Activated CD4-positive, alpha-beta memory T cell treated with anti-CD3 and anti-CD28 coated beads for 36 hours (primary cell): ENCODE data around the gene PHYKPL. TPM values are rescaled to one million over a fixed set of nuclear protein-coding genes. Genes with fewer than 3 reads are reported as not detected.

Experiments used
- CTCF ChIA-PET: fragments of 350-600 bp; sonication (Branson Sonifier 250); formaldehyde crosslinking; loops from one replicate; lab custom pipeline; 2021; ENCODE audit warnings: antibody characterized with exemption, inconsistent platforms; lab: Charles Lee
- POLR2A ChIA-PET: fragments of 350-600 bp; sonication (Branson Sonifier 250); formaldehyde crosslinking; loops from one replicate; lab custom pipeline; 2021; ENCODE audit warnings: antibody characterized with exemption; lab: Charles Lee
- DNase-seq: peaks from one replicate; pipeline ENCODE4 v3.0.0-alpha.2; 2020
- H3K27ac Mint-ChIP-seq: one replicate; pipeline ENCODE4 v1.8.0; 2021; ENCODE audit warnings: mixed read lengths
- H3K27me3 Mint-ChIP-seq: one replicate; pipeline ENCODE4 v1.8.0; 2021; ENCODE audit warnings: mixed read lengths
- H3K36me3 Mint-ChIP-seq: one replicate; pipeline ENCODE4 v1.8.0; 2021; ENCODE audit warnings: mixed read lengths
- H3K4me1 Mint-ChIP-seq: one replicate; pipeline ENCODE4 v1.8.0; 2021; ENCODE audit warnings: low read depth, mixed read lengths
- H3K4me3 Mint-ChIP-seq: one replicate; pipeline ENCODE4 v1.8.0; 2021; ENCODE audit warnings: mild to moderate bottlenecking, mixed read lengths
- H3K9me3 Mint-ChIP-seq: one replicate; pipeline ENCODE4 v1.8.0; 2021; ENCODE audit warnings: mixed read lengths
- intact Hi-C: fragments of 100-400 bp; cut with micrococcal nuclease; formaldehyde crosslinking; loops from one replicate; pipeline ENCODE4 v1.15.1; 2023
- total RNA-seq, 2 experiments: library from RNA; stranded (reverse); gene quantifications; one replicate each; pipeline ENCODE4 v1.2.3, GENCODE V29; 2021

PHYKPL gene
- total RNA-seq, 2 experiments from 2014 or later: 49.3 to 58.0 TPM

DNA sequence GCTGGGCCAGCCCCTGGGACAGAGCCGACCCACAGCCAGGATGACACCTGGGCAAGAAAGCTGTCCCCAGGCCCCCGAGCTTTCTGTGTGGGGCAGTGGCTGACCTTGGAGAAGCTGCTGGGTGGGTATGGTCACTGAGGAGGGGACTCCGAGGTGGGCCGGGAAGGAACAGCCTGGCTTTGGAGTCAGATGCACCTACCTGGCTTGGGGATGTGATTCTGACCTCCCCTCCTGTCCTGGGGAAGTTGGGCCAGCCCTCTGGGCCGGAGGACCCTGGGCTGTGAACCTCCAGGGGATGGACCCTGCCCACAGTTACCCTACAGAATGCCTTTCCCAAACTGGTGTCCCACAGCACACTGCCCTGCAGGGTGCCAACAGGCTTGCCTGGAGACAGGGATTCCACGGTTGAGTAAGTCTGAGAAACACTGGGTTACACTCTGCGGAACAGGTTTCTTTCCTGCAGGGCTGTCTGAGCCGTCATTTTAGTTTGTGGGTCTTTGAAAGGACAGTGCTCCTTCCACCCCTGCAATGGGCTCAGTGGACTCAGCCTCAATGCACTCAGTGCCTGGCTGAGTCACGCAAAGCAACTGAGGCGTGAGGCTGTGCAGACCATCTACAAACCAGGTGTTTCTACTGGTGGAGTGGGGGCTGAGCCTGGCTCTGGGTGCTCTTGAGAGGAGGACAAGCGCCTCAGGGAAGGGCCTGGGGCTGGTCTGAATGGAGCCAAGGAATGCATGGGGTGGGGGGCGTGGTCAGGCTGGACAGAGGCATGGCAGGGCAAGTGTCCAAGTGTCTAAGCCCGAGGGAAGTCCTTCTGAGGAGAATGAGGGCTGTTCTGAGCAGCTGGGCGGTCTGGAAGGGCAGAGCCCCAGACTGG, 41.3 kb upstream of the PHYKPL start:
- H3K4me3 Mint-ChIP-seq: no peak overlapping the region
- no peak overlapping the region for H3K27ac Mint-ChIP-seq
- no peaks in the 10 kb centered on the region for H3K4me1 Mint-ChIP-seq
- no peak for DNase-seq
- intact Hi-C loops: no loop called here
- H3K36me3 Mint-ChIP-seq: no peaks in the 10 kb centered on the region
- peaks cover 4% of the 10 kb centered on the region for H3K27me3 Mint-ChIP-seq
- ChIA-PET POLR2A (no interaction called here), CTCF (interaction anchor here (1.3 kb wide), 1 partner anchor 10 kb away, joined by 5 read pairs; no protein-coding TSS in a partner anchor)
- no peaks in the 10 kb centered on the region for H3K9me3 Mint-ChIP-seq

GRCh38 chr5:178273041-178273440, 40.4 kb upstream of the PHYKPL start:
- Mint-ChIP-seq H3K9me3 (no peaks in the 10 kb centered on the region), H3K36me3 (no peaks in the 10 kb centered on the region), H3K27me3 (peaks cover 4% of the 10 kb centered on the region), H3K4me3 (no peak overlapping the region), H3K27ac (no peak overlapping the region), H3K4me1 (no peaks in the 10 kb centered on the region)
- CTCF ChIA-PET: no interaction called here
- POLR2A ChIA-PET: no interaction called here
- intact Hi-C loops: no loop called here
- no peak for DNase-seq

GRCh38 chr5:178272591-178272990, 40.0 kb upstream of the PHYKPL start:
- H3K4me1 Mint-ChIP-seq: no peaks in the 10 kb centered on the region
- CTCF ChIA-PET: no interaction called here
- POLR2A ChIA-PET: no interaction called here
- no peaks in the 10 kb centered on the region for H3K9me3 Mint-ChIP-seq
- H3K27ac Mint-ChIP-seq: no peak overlapping the region
- H3K27me3 Mint-ChIP-seq: peaks cover under 1% of the 10 kb centered on the region
- no peak overlapping the region for H3K4me3 Mint-ChIP-seq
- DNase-seq: no peak
- no peaks in the 10 kb centered on the region for H3K36me3 Mint-ChIP-seq
- intact Hi-C loops: no loop called here

DNA sequence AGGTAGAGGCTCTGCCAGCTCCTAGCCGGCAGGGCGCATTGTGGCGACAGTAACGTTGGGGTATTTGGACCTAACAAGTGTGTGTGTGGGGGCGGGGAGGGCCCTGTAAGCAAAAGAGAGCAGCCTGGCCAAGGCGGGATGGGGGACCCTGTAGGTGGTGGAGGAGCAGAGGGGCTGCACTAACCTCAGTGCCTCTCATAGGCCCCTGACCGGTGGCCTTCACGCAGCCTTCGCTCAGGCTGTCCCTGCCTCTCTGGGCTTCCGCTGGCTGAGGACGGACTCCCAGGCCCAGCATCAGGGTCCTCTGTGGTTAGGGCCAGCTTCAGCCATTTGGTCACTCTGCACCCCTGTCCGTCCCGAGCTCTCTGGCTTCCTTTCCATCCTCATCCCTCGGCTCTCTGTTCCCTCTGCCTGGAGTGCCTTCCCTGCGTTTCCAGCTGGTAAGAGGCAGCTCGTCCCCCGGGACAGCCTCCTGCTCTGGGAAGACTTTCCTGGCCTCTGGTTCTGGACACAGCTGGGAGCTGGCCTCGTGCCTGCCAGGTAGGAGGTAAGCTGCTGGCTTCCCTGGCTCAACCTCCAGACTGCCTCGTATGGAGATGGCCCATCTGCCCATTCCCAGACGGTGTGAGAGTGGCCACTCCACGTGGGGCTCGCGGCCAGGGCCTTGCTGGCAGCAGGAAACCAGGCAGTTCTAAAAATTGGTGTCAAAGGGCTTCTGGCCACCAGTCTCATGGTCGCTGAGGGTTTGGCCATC, 39.3 kb upstream of the PHYKPL start:
- ChIA-PET CTCF (no interaction called here), POLR2A (no interaction called here)
- Mint-ChIP-seq H3K36me3 (no peaks in the 10 kb centered on the region), H3K4me1 (no peaks in the 10 kb centered on the region), H3K27me3 (no peaks in the 10 kb centered on the region), H3K4me3 (no peak overlapping the region), H3K27ac (no peak overlapping the region), H3K9me3 (no peaks in the 10 kb centered on the region)
- intact Hi-C loops: no loop called here
- no peak for DNase-seq

DNA sequence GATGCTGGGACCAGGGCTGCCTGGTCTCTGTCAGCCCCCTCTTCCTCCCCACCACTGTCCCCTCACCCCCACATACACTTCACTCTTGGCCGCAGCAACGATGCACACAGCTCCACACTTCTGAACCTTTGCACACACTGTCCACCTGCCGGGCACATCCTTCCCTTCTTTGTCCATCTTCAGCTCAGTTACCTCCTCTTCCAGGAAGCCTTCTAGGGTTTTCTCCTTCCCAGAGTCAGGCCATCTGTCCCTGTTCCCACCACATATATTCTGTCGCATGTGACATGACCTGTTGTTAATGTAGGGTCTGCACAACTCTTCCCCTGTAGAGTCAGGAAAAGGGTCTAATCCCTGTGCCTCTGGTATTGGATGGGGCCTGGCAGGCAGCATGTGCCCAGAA, 38.6 kb upstream of the PHYKPL start:
- intact Hi-C loops: no loop called here
- no peak overlapping the region for H3K4me3 Mint-ChIP-seq
- ChIA-PET CTCF (no interaction called here), POLR2A (no interaction called here)
- no peaks in the 10 kb centered on the region for H3K27me3 Mint-ChIP-seq
- no peak overlapping the region for H3K27ac Mint-ChIP-seq
- H3K36me3 Mint-ChIP-seq: no peaks in the 10 kb centered on the region
- H3K4me1 Mint-ChIP-seq: no peaks in the 10 kb centered on the region
- no peak for DNase-seq
- no peaks in the 10 kb centered on the region for H3K9me3 Mint-ChIP-seq

GRCh38 chr5:178269499-178269898, 36.9 kb upstream of the PHYKPL start:
- Mint-ChIP-seq H3K27ac (no peak overlapping the region), H3K27me3 (no peaks in the 10 kb centered on the region), H3K36me3 (no peaks in the 10 kb centered on the region), H3K4me1 (no peaks in the 10 kb centered on the region), H3K9me3 (no peaks in the 10 kb centered on the region), H3K4me3 (no peak overlapping the region)
- no peak for DNase-seq
- ChIA-PET POLR2A (no interaction called here), CTCF (no interaction called here)
- intact Hi-C loops: no loop called here

DNA sequence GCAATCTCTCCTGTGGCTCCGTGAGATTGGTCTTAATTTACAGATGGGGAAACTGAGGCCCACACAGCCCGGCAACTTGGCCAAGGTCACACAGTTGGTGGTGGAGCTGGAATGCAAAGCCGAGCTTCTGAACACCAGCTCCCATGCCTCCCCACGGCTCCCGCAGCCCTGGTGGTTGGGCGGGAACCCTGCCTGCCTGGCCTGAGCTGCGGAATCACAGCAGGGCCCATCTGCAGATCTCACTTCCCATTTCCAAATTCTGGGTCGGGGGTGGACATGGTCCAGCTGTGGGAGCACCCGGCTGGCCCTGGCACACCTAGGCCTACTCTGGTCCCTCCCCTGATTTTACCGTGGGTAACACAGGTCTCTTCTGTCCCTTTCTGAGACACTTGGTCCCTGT, 35.3 kb upstream of the PHYKPL start:
- ChIA-PET POLR2A (no interaction called here), CTCF (no interaction called here)
- Mint-ChIP-seq H3K27ac (no peak overlapping the region), H3K4me1 (no peaks in the 10 kb centered on the region), H3K4me3 (no peak overlapping the region), H3K27me3 (no peaks in the 10 kb centered on the region), H3K9me3 (peaks cover 4% of the 10 kb centered on the region), H3K36me3 (no peaks in the 10 kb centered on the region)
- intact Hi-C loops: no loop called here
- DNase-seq: no peak

- no peak overlapping the region for H3K4me3 Mint-ChIP-seq
- H3K36me3 Mint-ChIP-seq: no peaks in the 10 kb centered on the region
- ChIA-PET POLR2A (no interaction called here), CTCF (interaction anchor here (1.3 kb wide), 1 partner anchor 13 kb away, joined by 3 read pairs; no protein-coding TSS in a partner anchor)
- DNase-seq: no peak
- H3K4me1 Mint-ChIP-seq: no peaks in the 10 kb centered on the region
- peaks cover 4% of the 10 kb centered on the region for H3K9me3 Mint-ChIP-seq
- no peak overlapping the region for H3K27ac Mint-ChIP-seq
- no peaks in the 10 kb centered on the region for H3K27me3 Mint-ChIP-seq
- intact Hi-C loops: no loop called here
Observed at GRCh38 chr5:178267245-178267644, 34.6 kb upstream of the PHYKPL start.

DNA sequence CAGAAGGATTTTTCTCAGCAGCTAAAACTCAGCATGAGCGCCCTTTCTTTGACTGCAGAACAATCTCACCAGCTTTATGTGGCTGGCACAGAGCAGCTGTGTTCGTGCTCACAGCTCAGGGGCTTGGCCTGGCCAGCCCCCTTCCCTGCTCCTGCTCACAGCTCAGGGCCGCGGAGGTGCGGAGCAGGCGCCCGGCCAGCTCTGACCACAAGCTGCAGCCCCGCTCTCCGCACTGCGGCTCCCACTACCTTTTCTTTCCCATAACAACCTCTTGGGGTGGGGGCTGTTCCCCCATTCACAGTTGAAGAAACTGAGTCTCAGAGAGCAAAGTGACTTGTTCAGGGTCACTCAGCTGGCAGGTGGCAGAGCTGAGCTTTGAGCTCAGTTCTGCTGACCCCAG, 34.0 kb upstream of the PHYKPL start:
- no peak for DNase-seq
- CTCF ChIA-PET: interaction anchor here (1.3 kb wide), 1 partner anchor 13 kb away, joined by 3 read pairs; no protein-coding TSS in a partner anchor
- Mint-ChIP-seq H3K27ac (no peak overlapping the region), H3K36me3 (no peaks in the 10 kb centered on the region), H3K4me1 (no peaks in the 10 kb centered on the region), H3K4me3 (no peak overlapping the region), H3K27me3 (no peaks in the 10 kb centered on the region), H3K9me3 (peaks cover 4% of the 10 kb centered on the region)
- intact Hi-C loops: no loop called here
- POLR2A ChIA-PET: no interaction called here

GRCh38 chr5:178265746-178266145, 33.1 kb upstream of the PHYKPL start:
- Mint-ChIP-seq H3K36me3 (no peaks in the 10 kb centered on the region), H3K27ac (no peak overlapping the region), H3K27me3 (no peaks in the 10 kb centered on the region), H3K9me3 (peaks cover 4% of the 10 kb centered on the region), H3K4me3 (no peak overlapping the region), H3K4me1 (no peaks in the 10 kb centered on the region)
- DNase-seq: no peak
- POLR2A ChIA-PET: no interaction called here
- intact Hi-C loops: no loop called here
- CTCF ChIA-PET: no interaction called here

DNA sequence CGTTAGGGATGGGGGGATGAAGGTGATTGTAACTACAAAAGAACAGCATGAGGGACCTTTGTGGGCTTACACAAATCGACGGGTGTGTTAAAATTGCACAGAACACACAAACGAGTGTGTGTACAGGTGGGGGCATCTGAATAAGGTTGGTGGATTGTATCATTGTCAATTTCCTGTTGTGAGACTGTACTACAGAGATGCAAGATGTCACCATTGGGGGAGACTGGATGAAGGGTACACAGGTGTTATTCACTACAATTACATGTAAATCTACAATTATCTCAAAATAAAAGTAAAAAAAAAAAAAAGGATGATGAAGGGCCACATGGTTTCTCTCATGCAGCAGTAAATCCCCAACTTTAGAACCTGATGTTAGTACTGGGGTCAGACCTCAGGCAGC, 31.4 kb upstream of the PHYKPL start:
- intact Hi-C loops: no loop called here
- Mint-ChIP-seq H3K27ac (no peak overlapping the region), H3K27me3 (no peaks in the 10 kb centered on the region), H3K4me3 (no peak overlapping the region), H3K4me1 (no peaks in the 10 kb centered on the region), H3K36me3 (no peaks in the 10 kb centered on the region), H3K9me3 (peaks cover 4% of the 10 kb centered on the region)
- DNase-seq: no peak
- CTCF ChIA-PET: interaction anchor here (1.1 kb wide), 1 partner anchor 19 kb away, joined by 5 read pairs; no protein-coding TSS in a partner anchor
- POLR2A ChIA-PET: no interaction called here

GRCh38 chr5:178261666-178262600, 29.3 kb upstream of the PHYKPL start:
- Mint-ChIP-seq H3K27me3 (no peaks in the 10 kb centered on the region), H3K27ac (no peak overlapping the region), H3K4me1 (no peaks in the 10 kb centered on the region), H3K9me3 (peaks cover 4% of the 10 kb centered on the region), H3K36me3 (no peaks in the 10 kb centered on the region), H3K4me3 (no peak overlapping the region)
- CTCF ChIA-PET: no interaction called here
- intact Hi-C loops: no loop called here
- POLR2A ChIA-PET: no interaction called here
- DNase-seq: no peak
